Stomach (tissue), 9 donors: Measurements from ENCODE around the gene CST7. TPM values are rescaled to one million over a fixed set of nuclear protein-coding genes. Genes with fewer than 3 reads are reported as not detected.

Experiments
- DNase-seq, 2 donors: peaks; one replicate each; pipeline versions ENCODE4 v3.0.0 to v3.0.0-alpha.2; 2013 to 2019
- H3K27ac ChIP-seq, 5 donors: fragments of 200-600 bp in 4 of 5; sonication (generic) in 4 of 5; one replicate each; pipeline ENCODE4 v1.5.1; 2013 to 2019; ENCODE audit warnings: mild to moderate bottlenecking in 1 of 5, moderate library complexity in 1 of 5
- H3K27me3 ChIP-seq, 3 donors: fragments of 200-600 bp; sonication (generic); one replicate each; pipeline ENCODE4 v1.5.1; 2017 to 2019; ENCODE audit warnings: mixed run types in 1 of 3
- H3K36me3 ChIP-seq, 4 donors: fragments of 200-600 bp; sonication (generic); 1 replicate in 3 of 4; 2 replicates in 1 of 4; pipeline ENCODE4 v1.5.1; 2016 to 2019
- H3K4me1 ChIP-seq, 4 donors: fragments of 200-600 bp; sonication (generic); one replicate each; pipeline ENCODE4 v1.5.1; 2016 to 2019
- H3K4me3 ChIP-seq, 4 donors: fragments of 200-600 bp; sonication (generic) in 3 of 4; one replicate each; pipeline ENCODE4 v1.5.1; 2016 to 2019; ENCODE audit warnings: mild to moderate bottlenecking in 1 of 4
- H3K9me3 ChIP-seq, 4 donors: fragments of 200-600 bp; sonication (generic); one replicate each; pipeline ENCODE4 v1.5.1; 2016 to 2019
- EP300 ChIP-seq: sonication (generic); formaldehyde crosslinking; IDR thresholded peaks from one replicate; pipeline ENCODE4 v1.6.1; 2017; ENCODE audit warnings: antibody characterized with exemption
- POLR2A ChIP-seq, 4 donors: fragments of 450-650 bp; IDR thresholded peaks; one replicate each; pipeline ENCODE4 v1.6.1; 2016; ENCODE audit warnings: antibody characterized with exemption in 4 of 4, control low read depth in 2 of 4, mild to moderate bottlenecking in 1 of 4, moderate library complexity in 1 of 4
- POLR2AphosphoS5 ChIP-seq, 3 donors: sonication (generic); formaldehyde crosslinking; IDR thresholded peaks; one replicate each; pipeline ENCODE4 v1.6.1; 2016; ENCODE audit warnings: antibody characterized with exemption in 3 of 3
- WGBS, 5 donors: extraction: QIAGEN DNeasy Blood & Tissue Kit in 3 of 5; methylation state at CpG; one replicate each; pipeline versions ENCODE4 v1.1.5 to v1.1.7; 2013 to 2018; 5-methylcytosine and 5-hydroxymethylcytosine counted together
- intact Hi-C: fragments of 100-400 bp; cut with DNase I; formaldehyde crosslinking; loops from one replicate; pipeline ENCODE4 v1.15.1; 2023; ENCODE audit warnings: low total_unique reads
- polyA plus RNA-seq, 3 donors: library from polyadenylated mRNA; stranded (reverse); fragments of 200-250 nt; gene quantifications; one replicate each; pipeline ENCODE4 v1.2.3, GENCODE V29; 2013
- total RNA-seq, 5 donors: library from RNA; depleted of rRNA; stranded (reverse); fragments of >200 nt; gene quantifications; one replicate each; pipeline versions ENCODE4 v1.1.0 to v1.2.3, GENCODE V29; 2014 to 2016
- TF ChIP-seq, protein P1 (sequence below), 7 experiments: fragments of 450-650 bp in 4 of 7; fragments of 200-600 bp in 3 of 7; sonication (generic) in 3 of 7; IDR thresholded peaks; one replicate each; pipeline ENCODE4 v1.5.1; 2016 to 2019; ENCODE audit warnings: antibody characterized with exemption in 7 of 7, control low read depth in 2 of 7, mild to moderate bottlenecking in 1 of 7
- donor health status: healthy with polysubstance abuse.
- donor health status: Bipolar disorder and iron deficiency.
- donor health status: healthy.

CST7 gene
- total and polyA plus RNA-seq, 8 donors = 0.87 to 8.3 (median 2.5) TPM; not detected in 1

DNA sequence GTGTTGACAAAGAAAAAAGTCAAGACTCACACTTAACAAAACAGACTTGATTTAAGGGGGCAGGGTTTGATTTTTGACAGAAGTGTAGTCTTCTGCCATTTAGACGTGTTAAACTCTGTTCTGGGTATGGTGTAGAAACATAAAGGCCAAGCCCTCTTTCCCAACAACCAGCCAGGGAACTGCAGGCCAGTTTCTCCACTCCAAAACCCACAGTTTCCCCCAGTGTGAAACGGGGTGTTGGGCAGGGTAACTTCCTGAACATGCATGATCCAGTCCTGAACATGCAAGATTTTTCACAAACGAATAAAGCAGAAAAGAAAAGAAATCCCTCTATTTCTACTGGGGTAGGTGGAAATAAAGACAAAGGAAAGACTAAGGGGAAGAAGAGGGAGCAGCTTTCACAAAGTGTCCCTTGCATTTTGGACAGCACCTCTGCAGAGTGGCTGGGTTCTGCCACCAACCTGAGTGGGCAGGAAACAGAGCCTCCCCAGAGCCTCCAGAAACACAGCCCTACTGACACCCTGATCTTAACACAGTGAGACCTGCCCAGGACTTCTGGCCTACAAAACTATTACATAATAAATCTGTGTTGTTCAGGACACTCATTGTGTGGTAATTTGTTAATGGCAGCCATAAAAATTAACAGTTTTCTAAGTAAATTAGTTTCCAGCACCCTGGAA, 36.0 kb downstream of the CST7 start:
- H3K9me3 ChIP-seq = peaks cover 0 to 4% (median 0%) of the 10 kb centered on the region in 4 donors
- peaks cover 0 to 32% (median 7%) of the 10 kb centered on the region in 4 donors for H3K4me1 ChIP-seq
- DNase-seq = peak in 1 of 2 donors; percentile 23
- H3K27ac ChIP-seq = no peak overlapping the region
- no peaks in the 10 kb centered on the region for H3K27me3 ChIP-seq
- WGBS, 5 donors = 62 to 78% (median 68%) methylated on average over 3 of the region's 3 CpGs
- intact Hi-C loops = no loop called here
- TF ChIP-seq POLR2A (IDR thresholded peaks at IDR 0.05) (no peak), POLR2AphosphoS5 (IDR thresholded peaks at IDR 0.05) (no peak), EP300 (no peak)
- TF ChIP-seq, protein P1, sequence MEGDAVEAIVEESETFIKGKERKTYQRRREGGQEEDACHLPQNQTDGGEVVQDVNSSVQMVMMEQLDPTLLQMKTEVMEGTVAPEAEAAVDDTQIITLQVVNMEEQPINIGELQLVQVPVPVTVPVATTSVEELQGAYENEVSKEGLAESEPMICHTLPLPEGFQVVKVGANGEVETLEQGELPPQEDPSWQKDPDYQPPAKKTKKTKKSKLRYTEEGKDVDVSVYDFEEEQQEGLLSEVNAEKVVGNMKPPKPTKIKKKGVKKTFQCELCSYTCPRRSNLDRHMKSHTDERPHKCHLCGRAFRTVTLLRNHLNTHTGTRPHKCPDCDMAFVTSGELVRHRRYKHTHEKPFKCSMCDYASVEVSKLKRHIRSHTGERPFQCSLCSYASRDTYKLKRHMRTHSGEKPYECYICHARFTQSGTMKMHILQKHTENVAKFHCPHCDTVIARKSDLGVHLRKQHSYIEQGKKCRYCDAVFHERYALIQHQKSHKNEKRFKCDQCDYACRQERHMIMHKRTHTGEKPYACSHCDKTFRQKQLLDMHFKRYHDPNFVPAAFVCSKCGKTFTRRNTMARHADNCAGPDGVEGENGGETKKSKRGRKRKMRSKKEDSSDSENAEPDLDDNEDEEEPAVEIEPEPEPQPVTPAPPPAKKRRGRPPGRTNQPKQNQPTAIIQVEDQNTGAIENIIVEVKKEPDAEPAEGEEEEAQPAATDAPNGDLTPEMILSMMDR (IDR thresholded peaks at IDR 0.05) = no peak
- H3K36me3 ChIP-seq = peaks cover 22 to 39% (median 34%) of the 10 kb centered on the region in 4 donors
- H3K4me3 ChIP-seq = no peak overlapping the region

- Histone ChIP-seq H3K27me3 (no peaks in the 10 kb centered on the region), H3K4me3 (no peak overlapping the region), H3K36me3 (peaks cover 19 to 32% (median 27%) of the 10 kb centered on the region in 4 donors), H3K4me1 (peaks cover 0 to 39% (median 10%) of the 10 kb centered on the region in 4 donors), H3K27ac (no peak overlapping the region), H3K9me3 (no peaks in the 10 kb centered on the region)
- TF ChIP-seq POLR2A (IDR thresholded peaks at IDR 0.05) = no peak
- no peak for TF ChIP-seq EP300
- TF ChIP-seq, protein P1 (IDR thresholded peaks at IDR 0.05) = no peak
- TF ChIP-seq POLR2AphosphoS5 (IDR thresholded peaks at IDR 0.05) = no peak
- intact Hi-C loops = no loop called here
- 65 to 79% (median 68%) methylated on average over 6 of the region's 6 CpGs for WGBS, 5 donors
- DNase-seq = peak in 1 of 2 donors; percentile 24
Measured at GRCh38 chr20:24985802-24986201, 36.7 kb downstream of the CST7 start.

DNA sequence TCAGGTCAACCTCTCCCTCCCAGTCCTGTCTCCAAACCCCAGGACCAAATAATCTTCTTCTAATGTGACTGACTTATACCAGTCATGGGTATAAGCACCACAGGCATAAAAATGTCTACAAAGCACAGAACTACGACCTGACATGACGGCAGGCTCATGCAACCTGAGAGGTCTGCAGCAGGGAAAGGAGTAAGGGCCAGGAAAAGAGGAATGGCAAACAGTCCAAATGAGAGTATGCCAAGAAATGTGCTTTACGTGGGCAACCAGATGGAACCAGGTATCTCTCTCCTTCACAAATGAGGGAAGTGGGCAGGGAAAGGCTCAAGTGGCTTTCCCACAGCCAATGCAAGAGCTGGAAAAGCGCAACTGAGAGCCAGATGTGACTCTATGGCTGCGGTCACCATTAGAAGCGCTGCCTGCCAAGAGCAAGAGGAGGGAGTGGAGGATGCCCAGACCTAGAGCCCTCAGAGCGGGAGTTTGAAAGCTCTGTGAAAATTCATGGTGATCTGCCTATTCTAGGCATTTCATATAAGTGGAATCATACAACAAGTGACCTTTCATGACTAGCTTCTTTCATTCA, 37.5 kb downstream of the CST7 start:
- Histone ChIP-seq H3K36me3 (peaks cover 15 to 24% (median 20%) of the 10 kb centered on the region in 4 donors), H3K9me3 (no peaks in the 10 kb centered on the region), H3K4me3 (no peak overlapping the region), H3K27ac (no peak overlapping the region), H3K27me3 (no peaks in the 10 kb centered on the region), H3K4me1 (peaks cover 6 to 46% (median 17%) of the 10 kb centered on the region in 4 donors)
- TF ChIP-seq POLR2A (IDR thresholded peaks at IDR 0.05) (no peak), EP300 (no peak), POLR2AphosphoS5 (IDR thresholded peaks at IDR 0.05) (no peak)
- TF ChIP-seq, protein P1 (IDR thresholded peaks at IDR 0.05) = no peak
- 88 to 95% (median 92%) methylated on average over 7 of the region's 7 CpGs for WGBS, 5 donors
- intact Hi-C loops = no loop called here
- DNase-seq = no peak

DNA sequence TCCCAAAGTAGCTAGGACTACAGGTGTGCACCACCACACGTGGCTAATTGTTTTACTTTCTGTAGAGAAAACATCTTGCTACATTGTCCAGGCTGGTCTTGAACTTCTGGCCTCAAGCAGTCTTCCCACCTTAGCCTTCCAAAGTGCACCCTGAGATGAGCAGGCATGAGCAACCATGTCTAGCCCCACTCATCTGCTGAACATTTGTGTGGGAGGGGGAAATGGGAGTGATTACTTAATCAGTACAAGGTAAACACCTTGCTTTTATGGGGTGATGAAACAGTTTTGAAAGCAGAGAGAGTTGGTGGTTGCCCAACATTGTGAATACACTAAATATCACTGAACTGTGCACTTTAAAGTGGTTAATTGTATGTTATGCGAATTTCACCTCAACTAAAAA, 38.2 kb downstream of the CST7 start:
- TF ChIP-seq POLR2AphosphoS5 (IDR thresholded peaks at IDR 0.05) (no peak), POLR2A (IDR thresholded peaks at IDR 0.05) (no peak), EP300 (no peak)
- TF ChIP-seq, protein P1 (IDR thresholded peaks at IDR 0.05) = no peak
- no peak overlapping the region for H3K4me3 ChIP-seq
- peaks cover 13 to 52% (median 23%) of the 10 kb centered on the region in 4 donors for H3K4me1 ChIP-seq
- intact Hi-C loops = no loop called here
- H3K27me3 ChIP-seq = no peaks in the 10 kb centered on the region
- H3K9me3 ChIP-seq = no peaks in the 10 kb centered on the region
- H3K36me3 ChIP-seq = peaks cover 9 to 17% (median 13%) of the 10 kb centered on the region in 4 donors
- no peak for DNase-seq
- WGBS, 5 donors = 87 to 98% (median 91%) methylated on average over 2 of the region's 2 CpGs
- no peak overlapping the region for H3K27ac ChIP-seq
